Raji (cell line): ENCODE results near the gene CRB2.

Source experiments
- POLR2A ChIP-seq: IDR thresholded peaks from 2 replicates; pipeline ENCODE4 v1.6.1; 2011; ENCODE audit warnings: low read depth, low read length, control low read depth; ENCODE audit not compliant: insufficient read depth

Gene CRB2

DNA sequence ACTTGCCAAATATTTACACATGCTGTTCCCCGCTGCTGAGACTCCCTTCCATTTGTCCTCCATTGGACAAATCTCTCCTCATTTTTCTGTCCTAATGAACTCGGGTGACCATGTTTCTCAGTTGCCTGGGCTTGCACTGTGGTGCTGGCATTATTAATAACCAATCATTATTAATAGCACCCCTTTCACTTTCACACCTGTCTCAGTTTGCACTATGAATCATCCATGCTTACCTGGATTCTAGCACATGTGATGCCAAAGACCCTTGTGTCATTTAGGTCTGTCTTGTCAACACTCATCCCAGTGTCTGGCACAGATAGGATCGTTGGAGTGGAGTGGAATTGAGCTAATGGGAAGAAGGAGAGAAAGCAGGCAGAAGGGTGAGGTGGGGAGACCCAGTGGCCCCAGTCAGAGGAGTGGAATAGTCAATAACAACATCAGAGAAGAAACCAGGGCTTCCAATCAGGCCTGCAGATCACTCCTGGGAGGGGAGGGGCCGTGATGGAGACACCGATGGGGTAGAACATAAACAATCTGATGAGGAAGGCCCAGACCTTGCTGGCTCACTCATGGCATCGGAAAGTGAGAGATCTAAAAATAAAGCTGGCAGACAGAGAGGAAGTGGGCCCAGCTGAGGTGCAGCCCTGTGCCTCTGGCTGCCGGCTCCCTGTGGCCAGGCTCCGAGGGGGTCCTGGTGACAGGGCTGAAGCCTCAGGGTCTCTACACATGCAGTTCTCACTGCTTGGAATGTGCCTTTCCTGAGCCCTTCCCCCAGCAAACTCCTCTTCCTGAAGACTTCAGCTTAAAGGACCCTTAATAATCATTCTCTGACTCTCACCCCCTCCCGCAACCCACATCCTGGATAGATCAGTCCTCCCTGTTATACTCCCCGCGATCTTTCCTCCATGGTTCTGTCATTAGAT, 33.5 kb upstream of the CRB2 start:
- no peak for TF ChIP-seq POLR2A

DNA sequence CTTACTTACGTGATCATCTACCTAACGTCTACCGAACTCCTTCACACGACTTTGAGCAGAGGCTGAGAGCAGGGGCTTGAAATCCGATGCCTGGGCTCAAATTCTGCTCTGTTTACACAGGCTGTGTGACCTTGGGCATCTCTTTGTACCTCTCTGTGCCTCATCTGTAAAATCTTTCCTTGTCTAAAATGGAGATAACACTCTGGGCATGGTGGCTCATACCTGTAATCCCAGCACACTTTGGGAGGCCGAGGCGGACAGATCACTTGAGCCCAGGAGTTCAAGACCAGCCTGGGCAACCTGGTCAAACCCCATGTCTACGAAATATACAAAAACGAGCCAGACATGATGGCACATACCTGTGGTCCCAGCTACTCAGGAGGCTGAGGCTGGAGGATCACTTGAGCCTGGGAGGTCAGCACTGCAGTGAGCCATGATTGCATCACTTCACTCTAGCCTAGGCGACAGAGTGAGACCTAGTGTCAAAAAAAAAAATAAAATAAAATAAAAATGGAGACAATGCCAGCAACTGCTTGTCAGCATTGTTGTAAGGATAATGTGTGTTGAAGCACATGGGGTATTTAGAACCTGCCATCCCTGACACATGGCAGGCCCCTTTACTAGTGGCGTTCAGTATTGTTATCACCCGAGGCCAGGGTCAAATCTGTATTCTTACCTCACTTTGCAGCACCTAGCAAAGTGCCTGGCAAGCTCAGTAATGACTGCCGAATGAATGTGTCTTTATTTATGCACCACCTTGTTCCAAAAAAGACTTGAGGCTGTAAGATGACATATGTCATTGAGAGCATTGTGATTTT, 32.6 kb upstream of the CRB2 start:
- TF ChIP-seq POLR2A: no peak

DNA sequence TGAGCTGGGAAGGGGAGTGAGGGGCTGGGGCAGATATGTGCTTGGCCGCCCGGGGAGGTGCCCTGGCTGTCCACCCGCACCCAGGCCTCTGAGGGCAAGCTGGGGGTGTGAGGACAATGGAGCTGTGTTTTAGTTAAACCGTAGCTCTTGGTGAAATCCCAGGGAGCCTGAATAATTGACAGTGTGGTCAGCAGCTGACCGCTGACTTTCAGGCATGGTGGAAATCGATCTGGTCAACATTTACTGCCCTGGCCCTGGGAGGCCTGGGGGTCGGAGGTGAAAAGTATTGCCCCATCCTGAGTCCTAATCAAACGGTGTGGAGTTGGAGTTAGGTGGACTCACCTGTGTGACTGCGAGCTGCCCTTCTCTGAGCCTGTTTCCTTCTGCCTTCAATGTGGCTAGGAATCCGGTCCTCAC, 31.2 kb upstream of the CRB2 start:
- no peak for TF ChIP-seq POLR2A

- TF ChIP-seq POLR2A: no peak
Measured at GRCh38 chr9:123326187-123326586, 29.8 kb upstream of the CRB2 start.

DNA sequence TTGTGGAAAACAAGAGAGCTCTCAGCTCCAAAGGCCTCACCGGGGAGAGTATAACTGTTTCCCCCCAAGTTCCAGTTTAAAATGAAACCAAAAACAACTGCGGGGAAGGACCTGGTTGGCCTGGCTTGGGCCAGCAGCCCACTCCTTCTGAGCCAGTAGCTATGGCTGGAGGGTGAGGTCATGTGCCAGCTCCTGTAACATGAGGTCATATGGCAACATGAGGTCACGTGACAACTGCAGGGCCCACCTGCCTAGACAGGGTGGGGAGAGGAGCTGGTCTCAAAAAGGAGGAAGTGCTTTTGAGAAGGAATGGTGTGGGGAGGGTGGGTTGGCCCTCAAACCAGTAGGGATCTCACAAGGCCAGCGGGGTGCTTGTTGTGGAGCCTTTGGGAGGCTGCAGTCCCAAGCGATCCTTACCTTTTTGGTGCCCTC, 29.3 kb upstream of the CRB2 start:
- TF ChIP-seq POLR2A: peak; percentile 32; the same call in 1 of the 2 replicates

GRCh38 chr9:123327697-123328100, 28.3 kb upstream of the CRB2 start:
- TF ChIP-seq POLR2A: no peak

- TF ChIP-seq POLR2A: no peak
Measured at GRCh38 chr9:123329329-123329955, 26.6 kb upstream of the CRB2 start.

GRCh38 chr9:123331346-123332060, 24.5 kb upstream of the CRB2 start:
- TF ChIP-seq POLR2A: no peak

DNA sequence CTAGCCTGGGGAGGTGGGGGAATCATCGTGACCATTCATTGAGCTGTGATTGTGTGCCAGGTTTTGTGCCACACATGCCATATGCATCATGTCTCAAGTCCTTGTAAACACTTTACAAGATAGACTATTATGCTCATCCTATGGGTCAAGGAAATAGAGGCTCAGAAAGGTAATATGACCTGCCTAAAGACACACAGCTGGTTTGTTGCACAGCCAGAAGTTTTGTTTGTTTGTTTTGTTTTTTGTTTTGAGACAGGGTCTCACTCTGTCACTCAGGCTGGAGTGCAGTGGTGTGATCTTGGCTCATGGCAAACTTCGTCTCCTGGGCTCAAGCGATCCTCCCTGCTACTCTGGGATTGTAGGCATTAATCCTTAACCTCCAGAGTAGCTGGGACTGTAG, 21.4 kb upstream of the CRB2 start:
- TF ChIP-seq POLR2A: no peak

DNA sequence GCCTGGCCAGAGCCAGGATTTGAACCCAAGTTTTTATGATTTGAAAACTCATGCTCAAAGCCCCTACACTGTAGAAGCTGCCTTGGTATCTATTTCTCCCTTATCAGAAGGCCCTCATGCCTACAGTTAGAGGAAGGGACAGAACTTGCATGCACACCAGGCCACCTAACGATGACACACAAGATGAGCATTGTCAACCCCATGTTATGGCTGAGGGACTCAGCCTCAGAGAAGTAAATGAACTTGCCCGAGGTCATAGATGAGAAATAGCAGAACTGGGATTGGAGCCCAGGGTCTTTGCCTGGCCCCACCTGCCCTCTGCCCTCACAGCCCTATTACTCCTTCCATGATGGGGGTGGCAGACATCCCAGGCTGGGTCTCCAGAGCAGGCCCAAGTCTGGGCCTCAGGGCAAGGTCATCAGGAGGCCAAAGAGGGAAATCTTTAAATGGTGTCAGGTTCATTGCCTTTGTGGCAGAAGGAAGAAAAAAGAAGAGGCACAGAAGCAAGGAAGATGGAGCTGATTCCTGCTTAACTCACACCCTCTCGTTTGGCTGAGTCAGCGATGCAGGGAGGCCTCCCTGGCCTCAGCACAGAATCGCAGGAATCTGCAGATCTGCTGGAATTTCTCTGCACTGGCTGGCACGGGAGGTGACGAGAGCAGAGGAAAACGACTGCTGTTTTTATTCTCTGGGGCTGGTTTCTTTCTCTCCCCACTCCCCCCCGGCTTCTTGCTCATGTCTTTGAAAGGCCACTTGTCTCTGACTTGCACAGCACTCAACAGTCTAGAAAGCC, 20.6 kb upstream of the CRB2 start:
- no peak for TF ChIP-seq POLR2A

- no peak for TF ChIP-seq POLR2A
Measured at GRCh38 chr9:123335986-123336329, 20.0 kb upstream of the CRB2 start.

- no peak for TF ChIP-seq POLR2A
Measured at GRCh38 chr9:123336449-123336848, 19.5 kb upstream of the CRB2 start.

DNA sequence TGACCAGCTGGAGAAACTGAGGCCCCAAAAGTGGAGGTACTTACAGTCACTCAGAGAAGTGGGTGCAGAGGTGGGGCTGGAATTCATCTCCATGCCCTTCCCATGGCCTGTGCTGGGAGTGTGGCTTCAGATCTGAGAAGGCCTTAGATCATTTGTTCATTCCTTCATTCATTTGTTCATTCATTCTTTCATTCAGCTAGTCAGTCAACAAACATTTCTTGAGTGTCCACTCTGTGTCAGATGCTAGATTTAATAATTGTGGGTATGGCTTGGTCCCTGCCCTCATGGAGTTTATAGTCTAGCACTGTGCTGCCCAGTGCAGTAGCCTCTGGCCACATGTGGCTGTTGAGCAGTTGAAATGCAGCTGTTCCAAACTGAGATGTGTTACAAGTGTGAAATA, 19.0 kb upstream of the CRB2 start:
- TF ChIP-seq POLR2A: no peak

DNA sequence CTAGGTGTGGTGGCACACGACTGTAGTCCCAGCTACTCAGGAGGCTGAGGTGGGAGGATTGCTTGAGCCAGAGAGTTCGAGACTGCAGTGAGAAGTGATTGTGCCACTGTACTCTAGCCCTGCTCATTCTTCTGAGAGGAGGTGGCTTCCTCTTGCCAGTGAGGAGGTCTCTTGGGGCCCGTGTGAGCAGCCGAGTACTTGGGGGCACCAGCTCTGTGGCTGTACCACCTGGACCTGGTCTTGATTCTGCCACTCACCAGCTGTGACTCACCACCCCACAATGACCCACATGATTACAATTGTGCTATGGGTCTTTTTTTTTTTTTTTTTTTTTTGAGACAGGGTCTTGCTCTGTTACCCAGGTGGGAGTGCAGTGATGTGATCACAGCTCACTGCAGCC, 18.0 kb upstream of the CRB2 start:
- TF ChIP-seq POLR2A: no peak
